Cortex of kidney (tissue), 1 donor: ENCODE measurements around the gene BORCS5.
"Not testable (repeated sequence)": the region's sequence is repeated elsewhere in the genome, so short reads cannot be mapped to it uniquely, and the experiment has no call there.

Experiments used
- DNase-seq: peaks from one replicate; lab custom pipeline; 2025; lab: John Stamatoyannopoulos, UW

The BORCS5 gene

GRCh38 chr12:12393171-12393570 lies 36.3 kb downstream of the BORCS5 start:
- no peak for DNase-seq

GRCh38 chr12:12396694-12397093 lies 39.8 kb downstream of the BORCS5 start:
- no peak for DNase-seq

GRCh38 chr12:12397184-12397583 lies 40.3 kb downstream of the BORCS5 start:
- no peak for DNase-seq

- DNase-seq: no peak
These were observed 41.4 kb downstream of the BORCS5 start for GRCh38 chr12:12398026-12398859.

GRCh38 chr12:12399161-12399560 lies 42.3 kb downstream of the BORCS5 start:
- no peak for DNase-seq

DNA sequence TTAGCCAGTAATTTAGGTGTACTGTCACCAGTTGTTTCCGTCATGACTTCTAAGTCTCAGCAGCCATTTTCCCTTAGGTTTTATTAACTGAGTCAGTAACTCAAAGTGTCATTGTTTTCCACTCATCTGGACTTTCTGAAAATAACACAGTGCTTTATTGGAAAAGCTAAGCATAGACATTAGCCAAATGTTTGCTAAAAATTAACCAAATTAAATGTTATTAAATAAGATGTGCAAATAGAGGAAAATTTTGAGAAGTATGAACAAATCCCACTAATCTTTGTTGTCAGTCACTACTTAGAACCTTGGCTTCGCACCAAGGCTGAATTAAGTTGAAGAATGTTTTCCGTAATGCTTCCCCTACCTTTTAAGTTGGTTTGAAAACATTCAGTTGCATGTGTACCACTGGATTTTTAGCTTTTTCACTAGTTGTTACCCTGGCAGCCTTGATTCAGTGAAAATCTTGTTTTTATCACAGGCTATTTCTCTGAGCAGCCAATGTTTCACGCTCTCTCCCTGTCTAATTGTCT lies 43.0 kb downstream of the BORCS5 start:
- DNase-seq: no peak

- no peak for DNase-seq
These were observed 43.9 kb downstream of the BORCS5 start for GRCh38 chr12:12400793-12401192.

DNA sequence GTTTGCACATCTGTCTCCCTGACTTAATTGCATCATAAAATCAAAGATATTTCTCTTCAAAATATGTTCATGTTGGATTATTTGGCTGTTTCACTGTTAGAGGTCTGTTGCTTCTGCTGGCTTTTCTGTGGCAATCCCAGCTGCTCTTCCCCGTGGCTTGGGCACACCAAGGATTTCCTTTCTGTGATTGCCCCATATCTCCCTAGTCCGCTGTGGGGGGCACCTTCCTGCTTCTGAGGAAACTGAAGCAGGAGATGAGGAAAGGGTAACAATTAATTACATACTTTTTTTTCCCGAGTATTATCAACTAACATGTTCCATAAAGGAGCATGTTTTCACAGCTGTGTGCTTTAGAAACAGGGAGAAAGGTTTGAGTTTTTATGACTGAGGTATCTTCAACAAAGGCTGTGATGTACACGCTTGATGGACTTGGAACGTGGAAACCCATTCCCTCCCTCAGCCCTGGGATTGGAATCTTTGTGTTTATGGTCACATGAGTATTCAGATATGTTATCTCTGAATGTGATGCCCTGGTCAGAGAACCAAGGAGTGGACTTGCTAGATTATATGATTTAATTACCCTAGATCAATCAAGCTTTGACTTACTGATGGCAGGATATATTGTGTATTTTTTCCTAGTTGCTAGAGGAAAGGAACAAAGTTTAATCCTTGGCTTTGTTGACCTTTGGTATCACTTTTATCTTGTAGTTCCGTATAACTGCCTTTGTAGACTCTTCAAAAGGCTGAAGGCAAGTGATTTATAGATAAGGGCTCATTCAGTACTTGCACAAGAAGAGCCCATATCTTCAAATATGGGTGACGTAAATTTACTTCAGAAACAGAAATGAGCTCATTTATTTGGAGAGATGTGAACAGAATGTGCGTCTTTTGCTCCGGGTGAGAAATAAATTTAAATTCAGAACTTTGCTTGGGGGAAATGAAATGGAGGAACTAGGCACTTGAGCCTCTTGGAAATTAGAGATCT lies 46.7 kb downstream of the BORCS5 start:
- DNase-seq: no peak

DNA sequence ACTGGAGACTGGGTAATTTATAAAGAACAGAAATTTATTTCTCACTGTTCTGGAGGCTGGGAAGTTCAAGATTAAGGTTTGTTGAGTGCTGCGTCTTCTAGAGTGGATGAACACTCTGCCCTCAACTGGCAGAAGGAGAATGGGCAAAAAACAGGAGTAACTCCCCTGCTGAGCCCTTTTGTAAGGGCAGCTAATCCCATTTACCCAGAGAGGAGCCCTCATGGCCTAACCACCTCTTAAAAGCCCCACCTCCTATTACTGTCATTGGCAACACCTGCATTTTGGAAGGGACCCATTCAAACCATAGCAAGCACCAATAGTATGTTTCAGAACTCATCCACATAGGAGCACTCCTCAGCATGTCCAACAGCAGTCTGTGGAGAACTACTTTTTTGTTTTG lies 47.4 kb downstream of the BORCS5 start:
- DNase-seq: no peak

- DNase-seq: no peak
These were observed 49.0 kb downstream of the BORCS5 start for GRCh38 chr12:12405882-12406281.

- DNase-seq: no peak
These were observed 49.9 kb downstream of the BORCS5 start for GRCh38 chr12:12406762-12407161.

- DNase-seq: no peak
These were observed 51.4 kb downstream of the BORCS5 start for GRCh38 chr12:12408265-12408690.

DNA sequence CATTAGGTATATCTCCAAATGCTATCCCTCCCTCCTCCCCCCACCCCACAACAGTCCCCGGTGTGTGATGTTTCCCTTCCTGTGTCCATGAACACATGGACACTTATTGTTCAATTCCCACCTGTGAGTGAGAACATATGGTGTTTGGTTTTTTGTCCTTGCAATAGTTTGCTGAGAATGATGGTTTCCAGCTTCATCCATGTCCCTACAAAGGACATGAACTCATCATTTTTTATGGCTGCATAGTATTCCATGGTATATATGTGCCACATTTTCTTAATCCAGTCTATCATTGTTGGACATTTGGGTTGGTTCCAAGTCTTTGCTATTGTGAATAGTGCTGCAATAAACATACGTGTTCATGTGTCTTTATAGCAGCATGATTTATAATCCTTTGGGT lies 52.5 kb downstream of the BORCS5 start:
- DNase-seq: not testable (repeated sequence)

- DNase-seq: no peak
These were observed 59.0 kb downstream of the BORCS5 start for GRCh38 chr12:12415886-12416285.

- not testable (repeated sequence) for DNase-seq
These were observed 62.3 kb downstream of the BORCS5 start for GRCh38 chr12:12419165-12419564.

DNA sequence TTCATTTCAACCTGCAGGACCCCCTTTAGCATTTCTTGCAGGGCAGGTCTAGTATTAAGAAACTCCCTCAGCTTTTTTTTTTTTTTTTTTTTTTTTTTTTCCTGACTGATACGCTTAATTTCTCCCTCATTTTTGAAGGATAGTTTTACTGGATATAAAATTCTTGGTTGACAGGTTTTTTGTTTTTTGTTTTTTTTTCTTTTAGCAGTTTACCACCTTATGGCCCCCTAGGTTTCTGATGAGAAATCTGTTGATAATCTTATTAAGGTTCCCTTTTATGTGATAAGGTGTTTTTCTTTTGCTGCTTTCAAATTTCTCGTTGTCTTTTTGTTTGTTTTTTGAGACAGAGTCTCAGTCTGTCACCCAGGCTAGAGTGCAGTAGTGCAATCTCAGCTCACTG lies 66.5 kb downstream of the BORCS5 start:
- DNase-seq: no peak

DNA sequence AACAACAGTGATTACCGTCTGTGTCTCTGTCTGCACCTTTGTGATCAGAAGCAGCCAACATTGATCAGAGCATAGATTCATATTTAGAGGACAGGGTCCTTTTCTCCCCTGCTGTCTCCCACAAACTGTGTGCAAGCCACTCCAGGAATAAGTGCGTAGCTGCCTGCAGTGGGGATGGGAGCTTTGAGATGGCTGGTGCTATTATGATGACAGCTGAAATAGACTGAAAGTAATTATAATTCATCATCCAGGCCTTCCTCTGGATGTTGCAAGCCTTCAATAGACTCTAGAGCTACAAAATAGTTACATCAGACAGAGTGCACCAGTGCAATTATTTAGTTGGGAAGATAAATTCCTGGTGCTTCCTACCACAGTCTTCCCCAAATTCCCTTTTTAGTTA lies 68.1 kb downstream of the BORCS5 start:
- DNase-seq: no peak

DNA sequence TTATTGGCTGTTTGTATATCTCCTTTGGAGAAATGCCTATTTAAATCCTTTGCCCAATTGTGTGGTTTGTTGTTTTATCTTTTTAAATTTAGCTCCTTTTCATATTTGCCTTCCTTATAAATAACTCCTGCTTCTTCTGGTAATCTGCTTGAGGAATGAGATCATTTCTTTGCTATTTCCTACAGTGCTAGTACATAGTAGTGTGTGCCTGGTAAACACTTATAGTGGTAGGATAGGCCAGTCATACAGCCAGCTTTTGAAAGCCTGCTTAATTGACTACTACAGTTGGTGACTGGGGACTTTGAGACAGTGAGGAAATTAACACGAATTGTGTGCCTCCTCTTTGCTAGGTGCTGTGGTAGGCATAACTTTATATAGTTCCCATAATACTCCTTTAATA lies 68.7 kb downstream of the BORCS5 start:
- DNase-seq: no peak

DNA sequence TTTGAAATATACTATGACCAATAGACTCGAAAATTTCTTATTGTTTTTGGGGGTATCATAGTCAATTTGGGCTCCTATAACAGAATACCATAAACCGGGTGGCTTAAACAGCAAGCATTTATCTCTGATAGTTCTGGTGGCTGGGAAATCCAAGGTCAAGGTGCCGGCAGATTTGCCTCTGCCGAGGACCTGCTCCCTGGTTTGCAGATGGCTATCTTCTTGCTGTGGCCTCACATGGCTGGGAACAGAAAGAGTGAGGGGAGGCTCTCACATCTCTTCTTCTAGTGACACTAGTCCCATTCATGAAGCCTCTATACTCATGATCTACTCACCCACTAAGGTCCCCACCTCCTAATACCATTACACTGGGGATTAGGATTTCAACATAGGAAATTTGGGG lies 70.7 kb downstream of the BORCS5 start:
- DNase-seq: no peak

- no peak for DNase-seq
These were observed 71.2 kb downstream of the BORCS5 start for GRCh38 chr12:12428047-12428446.

- DNase-seq: no peak
These were observed 72.2 kb downstream of the BORCS5 start for GRCh38 chr12:12428961-12429657.

DNA sequence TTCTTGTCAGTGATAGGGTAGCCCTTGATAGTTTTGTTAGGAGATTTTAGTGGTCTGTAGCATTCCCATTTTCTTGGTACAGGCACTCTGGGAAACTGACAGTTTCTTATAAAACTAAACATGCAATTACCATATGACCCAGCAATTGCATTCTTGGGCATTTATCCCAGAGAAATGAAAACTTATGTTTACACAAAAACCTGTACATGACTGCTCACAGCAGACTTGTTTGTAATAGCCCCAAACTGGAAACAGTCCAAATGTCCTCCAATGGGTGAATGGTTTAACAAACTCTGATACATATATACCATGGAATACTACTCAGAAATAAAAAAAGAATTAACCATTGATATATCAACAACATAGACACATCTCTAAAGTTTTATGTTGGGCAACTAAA lies 75.5 kb downstream of the BORCS5 start:
- no peak for DNase-seq
